GM12801 (cell line): Measurements from ENCODE around the gene ATP8A2.

Source experiments
- TF ChIP-seq, protein P1 (sequence below): IDR thresholded peaks from one replicate; pipeline ENCODE4 v1.5.1; 2011; ENCODE audit warnings: control low read depth; ENCODE audit not compliant: insufficient read length; ENCODE audit errors: extremely low read depth

Gene ATP8A2

GRCh38 chr13:25920277-25920676 is 548.5 kb downstream of the ATP8A2 start:
- TF ChIP-seq, protein P1, sequence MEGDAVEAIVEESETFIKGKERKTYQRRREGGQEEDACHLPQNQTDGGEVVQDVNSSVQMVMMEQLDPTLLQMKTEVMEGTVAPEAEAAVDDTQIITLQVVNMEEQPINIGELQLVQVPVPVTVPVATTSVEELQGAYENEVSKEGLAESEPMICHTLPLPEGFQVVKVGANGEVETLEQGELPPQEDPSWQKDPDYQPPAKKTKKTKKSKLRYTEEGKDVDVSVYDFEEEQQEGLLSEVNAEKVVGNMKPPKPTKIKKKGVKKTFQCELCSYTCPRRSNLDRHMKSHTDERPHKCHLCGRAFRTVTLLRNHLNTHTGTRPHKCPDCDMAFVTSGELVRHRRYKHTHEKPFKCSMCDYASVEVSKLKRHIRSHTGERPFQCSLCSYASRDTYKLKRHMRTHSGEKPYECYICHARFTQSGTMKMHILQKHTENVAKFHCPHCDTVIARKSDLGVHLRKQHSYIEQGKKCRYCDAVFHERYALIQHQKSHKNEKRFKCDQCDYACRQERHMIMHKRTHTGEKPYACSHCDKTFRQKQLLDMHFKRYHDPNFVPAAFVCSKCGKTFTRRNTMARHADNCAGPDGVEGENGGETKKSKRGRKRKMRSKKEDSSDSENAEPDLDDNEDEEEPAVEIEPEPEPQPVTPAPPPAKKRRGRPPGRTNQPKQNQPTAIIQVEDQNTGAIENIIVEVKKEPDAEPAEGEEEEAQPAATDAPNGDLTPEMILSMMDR = no peak

DNA sequence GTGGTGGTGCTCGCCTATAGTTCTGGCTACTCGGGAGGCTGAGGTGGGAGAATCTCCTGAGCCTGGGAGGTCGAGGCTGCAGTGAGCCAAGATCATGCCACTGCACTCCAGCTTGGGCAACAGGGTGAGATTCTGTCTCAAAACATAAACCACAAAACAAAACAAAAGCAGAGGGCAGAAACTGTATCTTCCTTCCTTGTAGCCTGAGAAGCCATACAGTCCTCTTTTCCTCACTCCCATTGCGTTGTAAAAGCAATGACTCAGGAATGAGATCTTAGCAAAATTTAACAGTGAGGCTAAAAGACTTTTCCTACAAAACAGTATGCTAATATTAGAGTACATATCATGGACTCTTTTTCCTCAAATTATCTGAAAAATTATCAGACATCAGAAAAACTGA is 549.2 kb downstream of the ATP8A2 start:
- TF ChIP-seq, protein P1 = no peak

DNA sequence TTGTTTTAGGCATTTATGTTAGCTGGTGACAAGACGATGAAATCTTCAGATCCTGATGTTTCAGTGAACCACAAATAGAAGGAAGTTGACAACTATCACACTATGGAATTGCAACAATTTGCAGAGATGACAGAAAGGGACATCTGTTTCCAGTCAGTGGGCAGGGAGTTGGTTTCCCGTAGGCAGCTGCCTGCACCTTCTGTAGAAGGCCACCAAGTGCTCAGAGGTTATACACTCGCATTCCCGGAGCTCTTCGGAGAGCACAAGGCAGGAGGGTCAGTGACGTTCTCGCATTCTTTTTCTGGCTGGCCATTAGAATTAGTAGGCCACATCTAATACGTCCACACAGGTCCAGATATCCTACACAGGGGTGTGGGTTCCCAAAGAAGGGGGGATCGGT is 550.6 kb downstream of the ATP8A2 start:
- TF ChIP-seq, protein P1 = no peak

DNA sequence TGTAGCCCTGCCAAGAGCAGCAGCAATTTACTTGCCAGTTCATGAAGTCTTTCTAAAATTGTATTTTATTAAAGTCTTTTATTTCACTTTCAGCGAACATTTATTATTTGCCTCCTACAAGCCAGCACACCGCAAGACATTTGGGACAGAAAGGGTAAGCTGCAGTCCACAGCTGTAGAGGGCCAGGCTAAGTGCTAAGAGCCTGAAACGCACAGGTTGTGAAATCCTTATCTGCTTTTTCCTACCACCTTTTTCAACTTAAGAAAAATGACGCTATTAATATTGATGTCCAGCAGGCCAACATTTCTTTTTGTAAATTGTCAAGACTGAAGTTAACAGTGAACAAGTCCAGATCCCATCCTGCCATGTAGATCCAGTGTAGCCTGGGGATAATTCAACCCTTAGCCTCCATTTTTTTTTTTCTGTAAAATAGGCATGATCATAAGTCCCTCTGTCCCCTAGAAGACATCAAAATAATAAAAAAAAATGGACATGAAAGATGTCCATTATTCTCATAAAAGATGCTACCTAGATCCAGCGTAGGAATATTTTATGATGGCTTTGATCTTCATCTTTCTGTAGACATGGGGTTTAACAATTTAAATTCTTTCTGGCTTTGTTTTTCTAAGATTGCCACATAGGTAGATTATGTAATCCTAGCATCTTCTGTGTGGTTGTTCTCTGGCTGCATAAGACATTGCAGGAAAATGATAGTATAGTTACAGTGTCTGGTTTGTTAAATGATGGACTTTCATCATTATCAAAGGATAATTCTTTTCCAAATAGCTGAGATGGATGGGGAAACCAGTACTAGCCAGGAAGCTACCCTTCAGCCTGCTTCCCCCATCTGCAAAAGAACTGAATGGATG is 551.7 kb downstream of the ATP8A2 start:
- TF ChIP-seq, protein P1 = no peak

DNA sequence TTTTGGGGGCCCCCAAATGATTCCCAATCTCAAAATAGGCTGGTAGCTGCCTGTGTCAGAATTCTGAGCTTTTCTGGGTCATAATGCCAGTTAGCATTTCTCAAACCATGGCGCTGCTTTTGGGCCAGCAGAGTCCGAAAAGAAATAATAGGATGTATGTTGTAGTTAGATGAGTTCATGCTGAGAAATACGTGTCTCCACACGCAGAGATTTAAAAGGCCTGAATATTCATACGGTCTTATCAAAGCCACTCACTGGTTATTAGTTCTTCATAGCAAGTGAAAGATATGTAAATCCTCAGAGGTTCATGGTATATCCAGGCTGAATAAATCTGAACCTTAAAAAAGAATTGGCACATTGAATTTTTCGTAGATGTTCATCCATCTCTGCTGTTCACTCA is 555.6 kb downstream of the ATP8A2 start:
- TF ChIP-seq, protein P1 = no peak

DNA sequence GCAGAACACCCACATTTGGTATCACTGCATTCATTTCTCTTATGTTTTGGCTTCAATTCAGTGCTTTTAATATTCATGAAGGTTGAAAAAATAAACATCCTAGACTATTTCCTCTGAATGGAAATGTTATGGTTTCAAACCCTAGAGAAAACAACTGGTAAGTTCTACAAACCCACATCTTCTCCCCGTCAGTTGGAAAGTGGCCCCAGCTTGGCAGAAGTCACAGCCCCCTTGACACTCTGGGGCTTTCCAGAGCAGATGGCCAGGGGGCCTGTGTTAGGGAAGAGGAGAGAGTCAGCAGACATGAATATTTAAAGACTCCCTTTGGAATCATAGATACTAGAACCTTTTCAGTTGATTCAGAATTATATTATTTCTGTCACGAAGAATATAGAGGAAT is 556.2 kb downstream of the ATP8A2 start:
- TF ChIP-seq, protein P1 = no peak

DNA sequence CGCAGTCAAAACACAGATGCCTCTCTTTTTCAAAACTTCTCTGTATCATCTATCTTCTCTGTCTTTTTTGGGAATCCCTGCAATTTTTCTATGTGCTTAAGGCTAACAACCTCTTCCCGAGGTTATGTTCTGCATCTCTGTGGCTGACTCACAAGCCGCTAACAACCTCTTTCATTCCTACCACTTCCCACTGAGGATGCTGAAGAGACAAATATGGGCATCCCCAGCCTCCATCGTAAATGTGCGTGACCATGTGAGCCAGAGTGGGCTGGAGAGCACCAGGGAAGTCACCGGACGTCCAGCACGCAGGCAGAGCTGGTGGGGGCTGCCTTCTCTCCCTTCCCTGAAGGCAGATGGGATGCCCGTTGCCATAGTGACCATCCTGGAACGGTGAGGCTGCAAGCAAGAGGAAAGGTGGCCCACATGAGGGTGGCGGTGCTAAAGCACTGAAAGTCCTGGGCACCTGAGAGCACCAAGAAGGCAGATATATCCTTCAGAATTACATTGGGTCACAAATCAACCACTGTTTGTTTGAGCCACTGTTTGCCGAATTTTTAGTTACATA is 557.2 kb downstream of the ATP8A2 start:
- TF ChIP-seq, protein P1 = no peak
